Hepatocyte (in vitro differentiated cells): ENCODE measurements around the gene RNF13. TPM values are rescaled to one million over a fixed set of nuclear protein-coding genes. Genes with fewer than 3 reads are reported as not detected.

Source experiments
- DNase-seq: peaks from one replicate; pipeline ENCODE4 v3.0.0-alpha.2; 2016; ENCODE audit warnings: low spot score
- H2AFZ ChIP-seq: fragments of 200-600 bp; sonication (generic); 2 replicates; pipeline ENCODE4 v1.6.0; 2016; ENCODE audit warnings: antibody characterized with exemption, mild to moderate bottlenecking
- H3K27ac ChIP-seq: fragments of 200-600 bp; sonication (generic); 2 replicates; pipeline ENCODE4 v1.5.1; 2016; ENCODE audit warnings: mild to moderate bottlenecking
- H3K27me3 ChIP-seq: fragments of 200-600 bp; sonication (generic); 2 replicates; pipeline ENCODE4 v1.6.1; 2016
- H3K36me3 ChIP-seq: fragments of 200-600 bp; sonication (generic); replicated peaks from 2 replicates; pipeline ENCODE4 v1.5.1; 2016; ENCODE audit warnings: low read depth; ENCODE audit not compliant: insufficient read depth
- H3K4me1 ChIP-seq: fragments of 200-600 bp; sonication (generic); 2 replicates; pipeline ENCODE4 v1.5.1; 2016; ENCODE audit warnings: mild to moderate bottlenecking, moderate library complexity; ENCODE audit not compliant: insufficient read depth
- H3K4me2 ChIP-seq: fragments of 200-600 bp; sonication (generic); 2 replicates; pipeline ENCODE4 v1.6.0; 2016
- H3K4me3 ChIP-seq: fragments of 200-600 bp; sonication (generic); 2 replicates; pipeline ENCODE4 v1.5.1; 2016; ENCODE audit warnings: mild to moderate bottlenecking
- H3K79me2 ChIP-seq: fragments of 200-600 bp; sonication (generic); 2 replicates; pipeline ENCODE4 v1.6.0; 2017; ENCODE audit warnings: mild to moderate bottlenecking
- H3K9me2 ChIP-seq: fragments of 200-600 bp; sonication (generic); replicated peaks from 2 replicates; pipeline ENCODE4 v1.6.0; 2017; ENCODE audit warnings: mild to moderate bottlenecking; ENCODE audit not compliant: insufficient read depth
- H3K9me3 ChIP-seq: fragments of 200-600 bp; sonication (generic); 2 replicates; pipeline ENCODE4 v1.5.1; 2016; ENCODE audit warnings: low read depth, mild to moderate bottlenecking
- H4K20me1 ChIP-seq: fragments of 200-600 bp; sonication (generic); 2 replicates; pipeline ENCODE4 v1.6.0; 2016; ENCODE audit warnings: mild to moderate bottlenecking; ENCODE audit not compliant: insufficient read depth, poor library complexity, severe bottlenecking
- EZH2 ChIP-seq: fragments of 200-600 bp; sonication (generic); IDR thresholded peaks from 2 replicates; pipeline ENCODE4 v1.6.1; 2016; ENCODE audit warnings: antibody characterized with exemption, mild to moderate bottlenecking, borderline replicate concordance
- EZH2phosphoT487 ChIP-seq: fragments of 200-600 bp; sonication (generic); IDR thresholded peaks from one replicate; pipeline ENCODE4 v1.6.1; 2018; ENCODE audit warnings: antibody characterized with exemption, mild to moderate bottlenecking, low read depth, moderate library complexity; ENCODE audit not compliant: unreplicated experiment, severe bottlenecking
- WGBS: methylation state at CpG from one replicate; pipeline ENCODE4 v1.1.6; 2016; ENCODE audit warnings: low lambda C conversion rate; ENCODE audit errors: missing lambda C conversion rate; 5-methylcytosine and 5-hydroxymethylcytosine counted together
- polyA plus RNA-seq: library from polyadenylated mRNA; unstranded; fragments of >200 nt; fragmentation: Nextera tagmentation; extraction: Ambion mirVana; gene quantifications from 2 replicates; pipeline ENCODE4 v1.2.1, GENCODE V29; 2016
- total RNA-seq: library from RNA; depleted of rRNA; stranded (reverse); fragments of >200 nt; gene quantifications from 2 replicates; pipeline ENCODE4 v1.2.3, GENCODE V29; 2014
- TF ChIP-seq, protein P1 (sequence below): fragments of 200-600 bp; sonication (generic); IDR thresholded peaks from 2 replicates; pipeline ENCODE4 v1.5.1; 2016; ENCODE audit warnings: antibody characterized with exemption, mild to moderate bottlenecking; ENCODE audit not compliant: poor library complexity

The RNF13 gene
- total and polyA plus RNA-seq, 2 experiments from 2014 or later = 66.1 to 81.0 TPM

DNA sequence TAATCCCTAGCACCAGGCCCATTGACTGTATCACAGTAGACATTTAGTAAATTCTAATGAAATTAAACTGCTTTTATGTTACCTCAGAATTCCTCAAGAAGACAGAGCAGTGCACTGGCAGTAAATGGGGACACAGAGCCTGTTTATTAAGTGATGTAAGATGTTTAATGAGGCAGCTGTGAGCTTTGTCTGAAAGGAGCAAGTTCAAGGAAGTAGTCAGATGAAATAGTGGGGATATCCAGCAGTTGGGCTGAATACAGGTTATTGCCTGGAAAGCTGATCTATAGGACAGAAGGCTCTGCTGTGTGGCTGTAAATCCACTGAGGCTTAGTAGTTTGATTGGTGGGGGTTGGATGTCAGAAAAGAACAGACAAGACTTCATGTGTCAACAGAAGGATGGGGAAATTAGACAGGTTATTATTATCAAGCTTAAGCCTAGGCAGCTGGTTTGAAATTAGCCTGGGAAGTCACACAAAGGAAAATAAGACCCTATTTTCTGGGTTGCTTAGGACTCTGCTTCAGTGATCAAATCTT, 95.5 kb downstream of the RNF13 start:
- no peak overlapping the region for H3K4me2 ChIP-seq
- no peaks in the 10 kb centered on the region for H3K4me1 ChIP-seq
- no peaks in the 10 kb centered on the region for H3K9me2 ChIP-seq
- no peak for DNase-seq
- H3K27me3 ChIP-seq = no peaks in the 10 kb centered on the region
- TF ChIP-seq EZH2 = no peak
- TF ChIP-seq, protein P1, sequence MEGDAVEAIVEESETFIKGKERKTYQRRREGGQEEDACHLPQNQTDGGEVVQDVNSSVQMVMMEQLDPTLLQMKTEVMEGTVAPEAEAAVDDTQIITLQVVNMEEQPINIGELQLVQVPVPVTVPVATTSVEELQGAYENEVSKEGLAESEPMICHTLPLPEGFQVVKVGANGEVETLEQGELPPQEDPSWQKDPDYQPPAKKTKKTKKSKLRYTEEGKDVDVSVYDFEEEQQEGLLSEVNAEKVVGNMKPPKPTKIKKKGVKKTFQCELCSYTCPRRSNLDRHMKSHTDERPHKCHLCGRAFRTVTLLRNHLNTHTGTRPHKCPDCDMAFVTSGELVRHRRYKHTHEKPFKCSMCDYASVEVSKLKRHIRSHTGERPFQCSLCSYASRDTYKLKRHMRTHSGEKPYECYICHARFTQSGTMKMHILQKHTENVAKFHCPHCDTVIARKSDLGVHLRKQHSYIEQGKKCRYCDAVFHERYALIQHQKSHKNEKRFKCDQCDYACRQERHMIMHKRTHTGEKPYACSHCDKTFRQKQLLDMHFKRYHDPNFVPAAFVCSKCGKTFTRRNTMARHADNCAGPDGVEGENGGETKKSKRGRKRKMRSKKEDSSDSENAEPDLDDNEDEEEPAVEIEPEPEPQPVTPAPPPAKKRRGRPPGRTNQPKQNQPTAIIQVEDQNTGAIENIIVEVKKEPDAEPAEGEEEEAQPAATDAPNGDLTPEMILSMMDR = no peak
- TF ChIP-seq EZH2phosphoT487 = no peak
- no peaks in the 10 kb centered on the region for H3K9me3 ChIP-seq
- no peaks in the 10 kb centered on the region for H4K20me1 ChIP-seq
- no peaks in the 10 kb centered on the region for H3K36me3 ChIP-seq
- H3K27ac ChIP-seq = no peak overlapping the region
- H3K79me2 ChIP-seq = no peaks in the 10 kb centered on the region
- H3K4me3 ChIP-seq = no peak overlapping the region
- no peak overlapping the region for H2AFZ ChIP-seq

DNA sequence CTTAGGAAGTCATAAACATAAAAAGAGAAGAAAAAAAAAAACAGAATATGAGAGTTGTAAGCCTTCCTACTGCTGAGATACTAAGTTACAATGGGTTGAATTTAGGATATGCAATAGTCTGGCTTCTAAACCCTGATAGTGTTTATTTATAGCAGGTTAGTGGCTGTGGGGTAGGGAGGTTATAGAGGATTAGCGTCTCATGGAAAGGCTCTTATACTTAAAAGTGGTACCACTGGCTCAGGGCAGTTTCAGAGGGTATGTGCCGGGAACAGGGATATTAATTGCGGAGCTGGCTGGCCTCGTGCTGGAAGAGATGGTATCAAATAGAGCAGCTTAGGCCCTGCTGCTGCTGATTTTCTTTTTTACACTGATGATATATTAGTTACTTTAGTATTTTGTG, 96.9 kb downstream of the RNF13 start:
- Histone ChIP-seq H3K79me2 (no peaks in the 10 kb centered on the region), H3K36me3 (no peaks in the 10 kb centered on the region), H3K9me3 (no peaks in the 10 kb centered on the region), H2AFZ (no peak overlapping the region), H3K4me3 (no peak overlapping the region), H3K27ac (no peak overlapping the region), H3K4me2 (no peak overlapping the region), H3K27me3 (no peaks in the 10 kb centered on the region), H3K4me1 (no peaks in the 10 kb centered on the region), H3K9me2 (no peaks in the 10 kb centered on the region), H4K20me1 (no peaks in the 10 kb centered on the region)
- WGBS = 83% methylated on average over 4 of the region's 4 CpGs
- no peak for DNase-seq
- TF ChIP-seq EZH2phosphoT487 = no peak
- TF ChIP-seq, protein P1 = no peak
- TF ChIP-seq EZH2 = no peak

DNA sequence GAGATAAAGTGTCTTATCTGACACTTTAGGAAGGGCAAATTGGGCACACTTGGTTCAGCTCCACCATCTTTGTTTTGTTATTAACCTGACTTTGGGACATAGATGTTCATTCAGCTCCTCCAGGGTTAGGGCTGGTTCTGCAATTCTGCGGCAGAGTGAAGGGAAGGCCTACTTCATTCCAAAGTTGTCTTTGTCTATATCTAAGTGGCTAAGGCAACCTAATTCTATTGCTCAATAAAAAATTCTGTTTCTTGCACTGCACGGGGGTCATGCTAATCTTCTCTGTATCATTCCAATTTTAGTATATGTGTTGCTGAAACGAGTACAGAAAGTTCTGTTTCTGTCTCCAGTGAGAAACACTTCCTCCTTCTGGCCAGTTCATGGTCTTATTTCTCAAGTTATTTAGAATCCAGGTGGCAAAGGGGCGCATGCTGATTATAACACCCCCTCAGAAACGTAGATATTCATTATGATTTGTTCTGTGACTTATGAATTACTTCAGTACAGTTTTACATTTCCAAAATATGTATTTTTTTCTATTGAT, 104.2 kb downstream of the RNF13 start:
- WGBS = 89% methylated on average over 5 of the region's 5 CpGs
- no peaks in the 10 kb centered on the region for H3K4me1 ChIP-seq

More for the DNA sequence above, 104.2 kb downstream of the RNF13 start:
- Histone ChIP-seq H3K27ac (no peak overlapping the region), H3K4me3 (no peak overlapping the region), H3K9me3 (no peaks in the 10 kb centered on the region), H3K36me3 (peaks cover 3% of the 10 kb centered on the region), H3K79me2 (no peaks in the 10 kb centered on the region), H4K20me1 (no peaks in the 10 kb centered on the region), H3K27me3 (no peaks in the 10 kb centered on the region), H3K9me2 (no peaks in the 10 kb centered on the region), H2AFZ (no peak overlapping the region), H3K4me2 (no peak overlapping the region)
- no peak for DNase-seq
- TF ChIP-seq, protein P1 = no peak
- no peak for TF ChIP-seq EZH2phosphoT487
- no peak for TF ChIP-seq EZH2
